KOPT-K1 (cell line): ENCODE data around the gene GAS2.

Source experiments
- H3K27ac ChIP-seq: fragments of 200-600 bp; sonication (generic); 2 replicates; pipeline ENCODE4 v1.5.1; 2016; ENCODE audit warnings: antibody characterized with exemption, mild to moderate bottlenecking, low read depth, low read length; ENCODE audit not compliant: poor library complexity, severe bottlenecking
- H3K36me3 ChIP-seq: fragments of 200-600 bp; sonication (generic); 2 replicates; pipeline ENCODE4 v1.5.1; 2017; ENCODE audit warnings: antibody characterized with exemption, mild to moderate bottlenecking, low read length, moderate library complexity; ENCODE audit not compliant: insufficient read depth
- H3K9me3 ChIP-seq: fragments of 200-600 bp; sonication (generic); 2 replicates; pipeline ENCODE4 v1.5.1; 2017; ENCODE audit warnings: antibody characterized with exemption, low read length, mild to moderate bottlenecking; ENCODE audit not compliant: insufficient read depth, poor library complexity, severe bottlenecking

Gene GAS2

DNA sequence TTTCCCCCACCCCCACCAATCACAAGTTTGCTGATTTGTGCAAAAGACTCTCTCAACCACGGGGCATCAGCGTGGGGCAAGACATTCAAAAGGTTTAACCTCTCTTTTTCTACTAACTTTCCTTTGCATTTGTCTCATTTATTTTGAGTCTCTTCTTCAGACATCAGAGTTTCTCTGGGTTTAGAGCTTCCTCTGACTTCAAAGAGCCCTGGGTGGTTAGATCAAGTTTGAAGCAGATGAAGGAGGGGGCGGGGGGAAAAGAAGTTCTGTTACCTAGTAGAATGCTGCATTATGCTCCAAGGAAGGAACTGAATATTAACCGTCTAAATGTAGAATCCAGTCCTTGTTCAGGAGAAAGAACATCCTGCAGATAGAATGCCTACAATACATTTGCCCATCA is 24.5 kb downstream of the GAS2 start:
- no peak overlapping the region for H3K27ac ChIP-seq
- H3K36me3 ChIP-seq: no peaks in the 10 kb centered on the region
- H3K9me3 ChIP-seq: no peaks in the 10 kb centered on the region

DNA sequence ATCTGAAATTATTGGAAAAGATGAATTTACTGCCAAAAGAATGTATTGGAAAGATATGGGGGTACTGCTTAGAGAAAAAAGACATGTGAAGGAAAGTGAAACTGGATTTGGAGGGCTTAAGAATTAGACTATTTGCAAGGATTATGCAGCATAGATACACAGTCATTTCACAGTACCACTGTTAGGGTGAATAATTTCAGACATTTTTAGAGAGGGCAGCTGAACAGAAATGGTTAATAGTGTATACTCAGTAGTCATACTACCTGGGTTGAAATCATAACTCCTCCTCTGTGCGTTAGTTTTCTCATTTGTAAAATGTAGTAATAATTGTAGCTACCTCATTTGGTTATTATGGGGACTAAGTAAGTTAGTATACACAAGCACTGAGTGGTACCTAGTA is 33.0 kb downstream of the GAS2 start:
- H3K36me3 ChIP-seq: no peaks in the 10 kb centered on the region
- no peaks in the 10 kb centered on the region for H3K9me3 ChIP-seq

GRCh38 chr11:22702031-22702430 is 35.6 kb downstream of the GAS2 start:
- H3K27ac ChIP-seq: no peak overlapping the region

More for the DNA sequence above, 33.0 kb downstream of the GAS2 start:
- no peak overlapping the region for H3K27ac ChIP-seq

GRCh38 chr11:22703040-22703439 is 36.6 kb downstream of the GAS2 start:
- Histone ChIP-seq H3K9me3 (no peaks in the 10 kb centered on the region), H3K27ac (no peak overlapping the region), H3K36me3 (no peaks in the 10 kb centered on the region)

More at GRCh38 chr11:22702031-22702430, 35.6 kb downstream of the GAS2 start:
- Histone ChIP-seq H3K9me3 (no peaks in the 10 kb centered on the region), H3K36me3 (no peaks in the 10 kb centered on the region)

- no peak overlapping the region for H3K27ac ChIP-seq
- no peaks in the 10 kb centered on the region for H3K9me3 ChIP-seq
- H3K36me3 ChIP-seq: no peaks in the 10 kb centered on the region
Observed at GRCh38 chr11:22703591-22703990, 37.2 kb downstream of the GAS2 start.

- no peaks in the 10 kb centered on the region for H3K9me3 ChIP-seq
- no peaks in the 10 kb centered on the region for H3K36me3 ChIP-seq
- no peak overlapping the region for H3K27ac ChIP-seq
Observed at GRCh38 chr11:22707119-22707899, 40.9 kb downstream of the GAS2 start.

GRCh38 chr11:22711071-22711770 is 44.8 kb downstream of the GAS2 start:
- Histone ChIP-seq H3K36me3 (no peaks in the 10 kb centered on the region), H3K27ac (no peak overlapping the region), H3K9me3 (no peaks in the 10 kb centered on the region)

DNA sequence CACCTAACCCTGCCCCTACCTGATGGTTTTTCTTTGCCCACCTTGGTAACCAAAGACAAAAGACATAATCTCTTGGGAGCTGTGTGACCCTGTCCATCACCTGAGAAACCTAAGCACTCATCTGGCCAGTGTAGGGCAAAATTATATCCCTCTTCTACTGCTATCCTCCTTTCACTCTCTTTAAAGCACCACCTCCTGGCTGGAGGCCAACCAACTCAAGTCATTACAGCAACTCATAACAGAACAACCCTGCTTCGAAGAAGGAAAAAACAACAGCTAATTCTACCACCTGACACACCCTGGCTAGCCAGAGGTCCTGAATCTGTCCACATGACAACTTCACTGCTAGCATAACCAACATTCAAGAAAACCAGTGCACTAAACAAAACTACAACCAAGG is 45.5 kb downstream of the GAS2 start:
- Histone ChIP-seq H3K36me3 (no peaks in the 10 kb centered on the region), H3K9me3 (no peaks in the 10 kb centered on the region), H3K27ac (no peak overlapping the region)

DNA sequence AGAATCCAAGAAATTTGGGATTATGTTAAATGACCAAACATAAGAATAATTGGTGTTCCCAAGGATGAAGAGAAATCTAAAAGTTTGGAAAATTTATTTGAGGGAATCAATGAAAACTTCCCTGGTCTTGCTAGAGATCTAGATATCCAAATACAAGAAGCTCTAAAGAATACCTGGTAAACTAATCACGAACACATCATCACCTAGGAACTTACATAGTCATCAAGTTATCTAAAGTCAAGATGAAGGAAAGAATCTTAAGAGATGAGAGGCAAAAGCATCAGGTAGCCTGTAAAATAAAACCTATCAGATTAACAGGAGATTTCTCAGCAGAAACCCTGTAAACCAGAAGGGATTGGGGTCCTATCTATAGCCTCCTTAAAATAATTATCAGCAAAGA is 46.9 kb downstream of the GAS2 start:
- Histone ChIP-seq H3K36me3 (no peaks in the 10 kb centered on the region), H3K27ac (no peak overlapping the region), H3K9me3 (no peaks in the 10 kb centered on the region)

GRCh38 chr11:22715971-22716370 is 49.6 kb downstream of the GAS2 start:
- Histone ChIP-seq H3K36me3 (no peaks in the 10 kb centered on the region), H3K27ac (no peak overlapping the region), H3K9me3 (no peaks in the 10 kb centered on the region)

- Histone ChIP-seq H3K36me3 (no peaks in the 10 kb centered on the region), H3K9me3 (no peaks in the 10 kb centered on the region), H3K27ac (no peak overlapping the region)
Observed at GRCh38 chr11:22720457-22720856, 54.0 kb downstream of the GAS2 start.

DNA sequence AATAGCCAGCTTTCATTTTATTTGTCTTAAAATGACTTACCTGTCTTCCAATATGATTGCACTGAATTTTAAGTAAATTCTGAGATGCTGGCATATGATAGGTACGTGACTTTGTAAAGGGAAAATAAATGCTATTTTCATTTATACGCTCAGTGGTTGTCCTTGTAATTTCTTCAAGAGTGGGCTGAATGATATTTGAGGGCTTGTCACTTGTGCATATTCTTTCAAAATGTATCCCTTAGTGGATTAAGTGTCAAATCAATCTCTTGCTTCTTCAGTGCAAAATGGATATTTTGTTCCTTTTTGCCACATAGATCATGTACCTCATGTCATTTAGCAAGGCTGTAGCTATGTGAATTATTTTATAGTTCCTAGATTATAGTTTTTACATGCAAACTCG is 56.9 kb downstream of the GAS2 start:
- H3K36me3 ChIP-seq: no peaks in the 10 kb centered on the region
- no peak overlapping the region for H3K27ac ChIP-seq
- no peaks in the 10 kb centered on the region for H3K9me3 ChIP-seq

DNA sequence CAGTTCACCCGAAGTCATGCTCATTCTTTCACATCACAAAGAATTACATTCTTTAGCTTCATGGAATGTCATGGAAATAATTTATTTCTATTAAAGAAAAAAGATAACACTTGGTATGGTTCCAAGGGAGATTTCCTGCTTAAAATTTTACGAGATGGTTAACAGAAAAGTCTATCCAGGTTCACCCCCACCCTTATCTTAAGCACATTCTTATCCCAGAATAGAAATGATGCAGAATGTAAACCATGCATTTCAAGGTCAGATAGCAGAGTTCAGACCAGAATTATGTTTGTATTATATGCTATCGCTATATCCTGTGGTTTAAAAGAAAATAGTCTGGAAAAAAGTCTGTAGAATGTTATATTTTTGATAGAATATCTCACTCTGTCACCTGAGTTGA is 58.7 kb downstream of the GAS2 start:
- H3K36me3 ChIP-seq: no peaks in the 10 kb centered on the region
- H3K9me3 ChIP-seq: no peaks in the 10 kb centered on the region
- no peak overlapping the region for H3K27ac ChIP-seq

DNA sequence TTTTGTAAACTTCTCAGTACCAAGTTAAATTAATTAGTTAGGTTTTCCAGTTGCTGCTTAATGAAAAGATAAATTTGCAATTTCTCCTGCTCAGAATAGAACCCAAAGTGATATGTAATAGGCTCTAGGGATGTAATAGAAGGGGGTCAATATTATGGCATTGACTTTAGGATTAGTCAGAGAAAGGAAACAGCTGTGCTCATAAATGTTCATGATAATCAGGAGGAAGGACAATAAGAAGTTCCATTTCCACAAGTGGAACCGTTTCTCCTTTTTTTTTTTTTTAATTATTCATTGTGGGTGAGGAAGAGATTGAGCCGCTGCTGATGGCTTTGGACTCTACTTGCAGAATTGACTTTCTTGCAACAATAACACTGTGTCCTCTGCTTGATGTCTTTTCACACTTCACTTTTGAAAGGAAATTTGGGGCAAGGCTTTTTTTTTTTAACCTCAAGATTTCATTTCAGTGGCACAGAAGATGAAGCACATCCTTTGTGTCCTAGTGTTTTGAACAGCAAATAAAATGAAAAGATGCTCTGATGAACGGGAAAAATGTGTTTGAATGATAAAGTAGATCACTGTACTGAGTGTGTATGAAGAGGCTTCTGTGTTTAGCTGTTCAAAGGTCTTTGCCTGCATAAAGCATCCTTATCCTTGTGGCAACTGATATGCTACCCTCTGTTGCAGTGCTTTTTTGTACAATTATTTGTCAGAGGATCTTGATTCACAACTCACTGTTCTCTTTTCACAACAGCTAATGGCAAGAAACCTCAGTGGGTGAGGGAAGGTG is 62.4 kb downstream of the GAS2 start:
- Histone ChIP-seq H3K9me3 (no peaks in the 10 kb centered on the region), H3K27ac (no peak overlapping the region), H3K36me3 (no peaks in the 10 kb centered on the region)

DNA sequence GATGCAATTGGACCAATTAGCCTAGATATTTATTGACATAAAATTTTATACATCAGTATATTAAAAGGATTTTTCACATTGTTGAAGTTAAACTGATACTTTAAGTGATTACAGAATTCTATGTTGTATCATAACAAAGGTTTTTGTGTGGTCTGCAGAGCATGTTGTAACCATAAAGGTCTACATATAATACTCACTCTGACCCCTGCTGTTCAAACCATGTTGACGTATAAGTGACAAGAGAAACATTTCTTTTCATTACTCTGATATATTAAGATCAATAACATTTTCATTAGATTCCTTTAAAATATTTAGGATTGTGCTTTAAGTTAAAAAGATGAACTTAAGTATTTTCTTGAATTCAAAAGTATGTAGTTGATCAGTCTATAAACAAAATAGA is 63.9 kb downstream of the GAS2 start:
- no peaks in the 10 kb centered on the region for H3K9me3 ChIP-seq
- no peak overlapping the region for H3K27ac ChIP-seq
- no peaks in the 10 kb centered on the region for H3K36me3 ChIP-seq
